Measurements from ENCODE around the gene PCP4L1.

PCP4L1 gene

GRCh38 chr1:161324020-161324419 lies 65.5 kb downstream of the PCP4L1 start:
- no peak for DNase-seq

- DNase-seq: no peak
These were observed 71.8 kb downstream of the PCP4L1 start for GRCh38 chr1:161330346-161330745.

- DNase-seq: no peak
These were observed 74.6 kb downstream of the PCP4L1 start for GRCh38 chr1:161333166-161333565.

Measured in NCI-H526 treated with DMSO at 0.1 percent for 48 hours (cell line).